ENCODE measurements around the gene SPRR3.
A peak's percentile ranks its signal among the peaks of the same experiment; 100 is the strongest.

SPRR3 gene

GRCh38 chr1:153001382-153001781 lies at the start of gene SPRR3:
Gene SPRR3 (plus strand): TSS chr1:153001749. CDS start chr1:153003021, 1,272 bp downstream.
- Histone ChIP-seq H3K27me3 (peaks cover 0 to 6% (median 0%) of the 10 kb centered on the region in 11 experiments; a peak in 2 of 22 replicates), H3K36me3 (no peaks in the 10 kb centered on the region), H3K27ac (no peak within 1 kb of the TSS), H3K4me1 (peaks cover 0 to 13% (median 8%) of the 10 kb centered on the region in 10 experiments; a peak in 16 of 20 replicates), H3K4me2 (peak within 1 kb of the TSS in 7 of 11 experiments; percentile 4 to 57 (median 41); a peak in 11 of 22 replicates), H4K20me1 (no peaks in the 10 kb centered on the region), H3K4me3 (no peak within 1 kb of the TSS), H3K9me3 (replicated peaks in 1 of 11) (no peaks in the 10 kb centered on the region), H3K9ac (no peak within 1 kb of the TSS)
- TF ChIP-seq Cebpa-rat (IDR thresholded peaks at IDR 0.05), result no peak

- Histone ChIP-seq H3K9me3 (replicated peaks in 1 of 11) (peaks cover 0 to 12% (median 5%) of the 10 kb centered on the region in 11 experiments; a peak in 7 of 22 replicates), H3K9ac (no peak overlapping the region), H3K27ac (no peak overlapping the region), H4K20me1 (no peaks in the 10 kb centered on the region), H3K4me3 (no peak overlapping the region), H3K36me3 (no peaks in the 10 kb centered on the region), H3K4me2 (no peak overlapping the region), H3K27me3 (no peaks in the 10 kb centered on the region), H3K4me1 (peaks cover 0 to 6% (median 0%) of the 10 kb centered on the region in 10 experiments; a peak in 5 of 20 replicates)
- no peak for TF ChIP-seq Cebpa-rat (IDR thresholded peaks at IDR 0.05)
These were observed 47.8 kb upstream of the SPRR3 start for GRCh38 chr1:152953761-152954160.

GRCh38 chr1:152954436-152954835 lies 47.1 kb upstream of the SPRR3 start:
- TF ChIP-seq Cebpa-rat (IDR thresholded peaks at IDR 0.05), result no peak
- H3K27me3 ChIP-seq, result no peaks in the 10 kb centered on the region
- no peak overlapping the region for H3K4me2 ChIP-seq
- H3K9me3 ChIP-seq (replicated peaks in 1 of 11), result peaks cover 0 to 12% (median 5%) of the 10 kb centered on the region in 11 experiments; a peak in 7 of 22 replicates
- no peaks in the 10 kb centered on the region for H3K36me3 ChIP-seq
- H3K27ac ChIP-seq, result no peak overlapping the region
- H3K9ac ChIP-seq, result no peak overlapping the region
- peaks cover 0 to 13% (median 3%) of the 10 kb centered on the region in 10 experiments; a peak in 13 of 20 replicates for H3K4me1 ChIP-seq
- no peak overlapping the region for H3K4me3 ChIP-seq
- no peaks in the 10 kb centered on the region for H4K20me1 ChIP-seq

- no peak for TF ChIP-seq Cebpa-rat (IDR thresholded peaks at IDR 0.05)
- Histone ChIP-seq H3K4me3 (no peak overlapping the region), H3K36me3 (no peaks in the 10 kb centered on the region), H3K9me3 (replicated peaks in 1 of 11) (peaks cover 0 to 12% (median 5%) of the 10 kb centered on the region in 11 experiments; a peak in 7 of 22 replicates), H3K9ac (no peak overlapping the region), H3K4me2 (no peak overlapping the region), H3K27me3 (peaks cover 0 to 14% (median 0%) of the 10 kb centered on the region in 11 experiments; a peak in 3 of 22 replicates), H3K27ac (no peak overlapping the region), H3K4me1 (peaks cover 16 to 44% (median 34%) of the 10 kb centered on the region in 10 experiments), H4K20me1 (no peaks in the 10 kb centered on the region)
These were observed 44.0 kb upstream of the SPRR3 start for GRCh38 chr1:152957561-152957960.

GRCh38 chr1:152959273-152959672 lies 42.3 kb upstream of the SPRR3 start:
- no peak overlapping the region for H3K27ac ChIP-seq
- no peaks in the 10 kb centered on the region for H3K36me3 ChIP-seq
- peaks cover 0 to 12% (median 5%) of the 10 kb centered on the region in 11 experiments; a peak in 8 of 22 replicates for H3K9me3 ChIP-seq (replicated peaks in 1 of 11)

GRCh38 chr1:152959801-152960451 lies 41.6 kb upstream of the SPRR3 start:
- peak overlapping the region in 3 of 10 experiments; percentile 31 to 36 (median 31); a peak in 4 of 20 replicates for H3K4me3 ChIP-seq
- no peak for TF ChIP-seq Cebpa-rat (IDR thresholded peaks at IDR 0.05)

More at GRCh38 chr1:152959273-152959672, 42.3 kb upstream of the SPRR3 start:
- no peak for TF ChIP-seq Cebpa-rat (IDR thresholded peaks at IDR 0.05)
- H3K27me3 ChIP-seq, result peaks cover 0 to 14% (median 0%) of the 10 kb centered on the region in 11 experiments; a peak in 3 of 22 replicates
- no peaks in the 10 kb centered on the region for H4K20me1 ChIP-seq
- no peak overlapping the region for H3K4me3 ChIP-seq
- no peak overlapping the region for H3K9ac ChIP-seq
- peaks cover 16 to 56% (median 44%) of the 10 kb centered on the region in 10 experiments for H3K4me1 ChIP-seq
- peak overlapping the region in 8 of 11 experiments; percentile 67 to 96 (median 90); a peak in 15 of 22 replicates for H3K4me2 ChIP-seq

GRCh38 chr1:152960452-152961044 lies 41.0 kb upstream of the SPRR3 start:
- TF ChIP-seq Cebpa-rat (IDR thresholded peaks at IDR 0.05), result no peak
- Histone ChIP-seq H3K27me3 (peaks cover 0 to 14% (median 0%) of the 10 kb centered on the region in 11 experiments; a peak in 3 of 22 replicates), H4K20me1 (no peaks in the 10 kb centered on the region), H3K4me3 (peak overlapping the region in 5 of 10 experiments; percentile 6 to 36 (median 31); a peak in 8 of 20 replicates), H3K9me3 (replicated peaks in 1 of 11) (peaks cover 0 to 18% (median 8%) of the 10 kb centered on the region in 11 experiments; a peak in 9 of 22 replicates), H3K4me1 (peaks cover 16 to 56% (median 44%) of the 10 kb centered on the region in 10 experiments), H3K4me2 (peak overlapping the region; percentile 29 to 96 (median 90)), H3K27ac (peak overlapping the region in 6 of 11 experiments; percentile 38 to 74 (median 68); a peak in 11 of 22 replicates), H3K36me3 (no peaks in the 10 kb centered on the region), H3K9ac (peak overlapping the region in 6 of 11 experiments; percentile 6 to 65 (median 32); a peak in 9 of 22 replicates)

More at GRCh38 chr1:152959801-152960451, 41.6 kb upstream of the SPRR3 start:
- Histone ChIP-seq H3K27ac (peak overlapping the region in 2 of 11 experiments; percentile 67 to 68; a peak in 4 of 22 replicates), H4K20me1 (no peaks in the 10 kb centered on the region), H3K4me1 (peaks cover 16 to 56% (median 44%) of the 10 kb centered on the region in 10 experiments), H3K9me3 (replicated peaks in 1 of 11) (peaks cover 0 to 18% (median 8%) of the 10 kb centered on the region in 11 experiments; a peak in 8 of 22 replicates), H3K4me2 (peak overlapping the region; percentile 29 to 96 (median 90)), H3K36me3 (no peaks in the 10 kb centered on the region), H3K27me3 (peaks cover 0 to 14% (median 0%) of the 10 kb centered on the region in 11 experiments; a peak in 3 of 22 replicates), H3K9ac (peak overlapping the region in 3 of 11 experiments; percentile 29 to 65 (median 38); a peak in 2 of 22 replicates)

GRCh38 chr1:152961226-152961891 lies 40.2 kb upstream of the SPRR3 start:
- H3K4me2 ChIP-seq, result peak overlapping the region; percentile 29 to 96 (median 90)
- peaks cover 16 to 56% (median 44%) of the 10 kb centered on the region in 10 experiments for H3K4me1 ChIP-seq
- TF ChIP-seq Cebpa-rat (IDR thresholded peaks at IDR 0.05), result peak in 4 of 11 experiments; percentile 61 to 87 (median 67); a peak in 7 of 22 replicates
- H3K9ac ChIP-seq, result peak overlapping the region in 5 of 11 experiments; percentile 6 to 65 (median 36); a peak in 9 of 22 replicates
- H3K27ac ChIP-seq, result peak overlapping the region in 7 of 11 experiments; percentile 18 to 74 (median 67); a peak in 12 of 22 replicates
- H3K27me3 ChIP-seq, result peaks cover 0 to 14% (median 0%) of the 10 kb centered on the region in 11 experiments; a peak in 3 of 22 replicates
- peak overlapping the region in 6 of 10 experiments; percentile 6 to 36 (median 28); a peak in 8 of 20 replicates for H3K4me3 ChIP-seq
- no peaks in the 10 kb centered on the region for H4K20me1 ChIP-seq
- H3K36me3 ChIP-seq, result no peaks in the 10 kb centered on the region
- peaks cover 0 to 18% (median 8%) of the 10 kb centered on the region in 11 experiments; a peak in 9 of 22 replicates for H3K9me3 ChIP-seq (replicated peaks in 1 of 11)

All from BLaER1 treated with 17β-estradiol and CSF1 and Interleukin-3, amounts not matched to agents 10 nM and 100 nM (cell line).